Hepatocyte (in vitro differentiated cells): Measurements from ENCODE around the gene CGB3.

Experiments used
- EZH2 ChIP-seq: fragments of 200-600 bp; sonication (generic); IDR thresholded peaks from 2 replicates; pipeline ENCODE4 v1.6.1; 2016; ENCODE audit warnings: antibody characterized with exemption, mild to moderate bottlenecking, borderline replicate concordance
- TF ChIP-seq, protein P1 (sequence below): fragments of 200-600 bp; sonication (generic); IDR thresholded peaks from 2 replicates; pipeline ENCODE4 v1.5.1; 2016; ENCODE audit warnings: antibody characterized with exemption, mild to moderate bottlenecking; ENCODE audit not compliant: poor library complexity

DNA sequence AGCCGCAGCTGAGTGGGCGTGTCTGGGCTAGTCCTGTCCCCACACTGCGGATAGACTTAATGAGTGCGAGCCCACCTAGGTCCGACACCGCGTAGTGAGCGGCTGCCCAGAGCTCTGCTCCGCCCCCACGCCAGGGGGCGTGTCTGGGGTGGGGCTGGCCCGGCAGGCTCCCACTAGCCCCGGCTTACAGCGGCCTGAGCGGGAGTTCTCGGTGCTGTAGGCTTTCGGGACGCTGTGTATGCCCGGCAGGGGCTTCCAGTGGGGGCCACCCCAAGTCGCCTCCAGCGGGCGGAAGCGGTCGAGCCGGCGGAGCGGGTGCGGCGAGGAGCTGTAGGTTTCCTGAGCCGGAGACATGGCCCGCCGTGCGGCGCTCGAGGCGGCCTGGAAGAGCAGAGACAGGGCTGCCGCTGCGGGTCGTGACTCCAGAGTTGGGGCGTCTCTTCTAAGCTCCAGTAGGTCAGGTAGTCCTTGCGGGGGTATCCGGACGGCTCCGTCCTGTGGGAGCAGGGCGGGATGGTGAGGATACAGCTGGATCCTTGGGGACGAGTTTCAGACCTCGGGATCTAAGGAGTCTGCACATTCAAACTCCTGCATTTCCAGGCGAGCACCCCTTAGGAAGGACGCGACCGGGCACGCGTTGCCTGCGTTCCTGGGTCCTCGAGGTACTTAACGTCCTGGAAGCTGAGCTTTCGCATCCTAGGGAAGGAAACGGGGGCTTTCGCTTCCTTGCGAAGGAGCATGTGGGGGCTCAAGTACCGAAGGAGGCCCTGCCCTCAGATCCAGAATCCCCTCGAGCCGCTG lies 32.2 kb upstream of the CGB3 start:
- TF ChIP-seq, protein P1, sequence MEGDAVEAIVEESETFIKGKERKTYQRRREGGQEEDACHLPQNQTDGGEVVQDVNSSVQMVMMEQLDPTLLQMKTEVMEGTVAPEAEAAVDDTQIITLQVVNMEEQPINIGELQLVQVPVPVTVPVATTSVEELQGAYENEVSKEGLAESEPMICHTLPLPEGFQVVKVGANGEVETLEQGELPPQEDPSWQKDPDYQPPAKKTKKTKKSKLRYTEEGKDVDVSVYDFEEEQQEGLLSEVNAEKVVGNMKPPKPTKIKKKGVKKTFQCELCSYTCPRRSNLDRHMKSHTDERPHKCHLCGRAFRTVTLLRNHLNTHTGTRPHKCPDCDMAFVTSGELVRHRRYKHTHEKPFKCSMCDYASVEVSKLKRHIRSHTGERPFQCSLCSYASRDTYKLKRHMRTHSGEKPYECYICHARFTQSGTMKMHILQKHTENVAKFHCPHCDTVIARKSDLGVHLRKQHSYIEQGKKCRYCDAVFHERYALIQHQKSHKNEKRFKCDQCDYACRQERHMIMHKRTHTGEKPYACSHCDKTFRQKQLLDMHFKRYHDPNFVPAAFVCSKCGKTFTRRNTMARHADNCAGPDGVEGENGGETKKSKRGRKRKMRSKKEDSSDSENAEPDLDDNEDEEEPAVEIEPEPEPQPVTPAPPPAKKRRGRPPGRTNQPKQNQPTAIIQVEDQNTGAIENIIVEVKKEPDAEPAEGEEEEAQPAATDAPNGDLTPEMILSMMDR, result peak; percentile 40
- no peak for TF ChIP-seq EZH2
